ENCODE results near the gene SERTAD2.

SERTAD2 gene

GRCh38 chr2:64655873-64656272 is 2.2 kb upstream of the SERTAD2 start:
- TF ChIP-seq CTCF (IDR thresholded peaks at IDR 0.05; ENCODE audit: insufficient read depth, low read depth, low read length, missing control alignments), result no peak
- no peak for DNase-seq (ENCODE audit: low read depth)
- no peak overlapping the region for H3K4me3 ChIP-seq (ENCODE audit: low read depth, low read length)

DNA sequence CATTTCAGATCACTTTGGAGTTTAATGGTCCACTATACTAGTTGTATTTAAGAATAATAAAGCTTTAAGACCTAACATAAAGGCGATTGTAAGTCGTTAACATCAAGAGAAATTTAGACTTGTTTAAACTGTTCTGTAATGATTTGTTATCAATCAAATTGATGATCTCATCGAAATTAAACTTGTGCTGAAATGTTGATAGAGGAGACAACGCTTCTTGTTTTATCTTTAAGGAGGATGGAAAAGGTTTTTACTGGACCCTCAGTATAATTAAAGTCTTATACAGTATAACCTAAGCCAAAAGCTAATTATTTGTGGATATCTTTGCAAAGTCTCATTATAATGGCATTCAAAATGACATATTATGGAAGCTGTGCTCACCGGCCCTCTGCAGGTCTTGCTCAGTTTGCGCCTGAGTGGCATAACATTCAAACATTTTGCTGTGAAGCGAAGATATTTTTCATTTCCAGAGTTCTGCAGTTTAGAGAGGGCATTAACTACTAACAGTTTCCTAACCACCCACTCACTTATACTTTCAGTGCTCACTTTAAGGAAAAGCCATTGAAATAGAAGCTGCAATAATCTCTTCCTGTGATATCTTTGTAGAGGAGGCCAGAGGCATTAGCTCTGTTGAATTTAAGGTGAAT is 1.4 kb upstream of the SERTAD2 start:
- peak; percentile 43 for DNase-seq (ENCODE audit: low read depth)
- H3K4me3 ChIP-seq (ENCODE audit: low read depth, low read length), result peak overlapping the region; percentile 76
- no peak for TF ChIP-seq CTCF (IDR thresholded peaks at IDR 0.05; ENCODE audit: insufficient read depth, low read depth, low read length, missing control alignments)

GRCh38 chr2:64654063-64654811 is 524 bp upstream of the SERTAD2 start:
- peak; percentile 82 for DNase-seq (ENCODE audit: low read depth)
- peak overlapping the region; percentile 76 for H3K4me3 ChIP-seq (ENCODE audit: low read depth, low read length)
- TF ChIP-seq CTCF (IDR thresholded peaks at IDR 0.05; ENCODE audit: insufficient read depth, low read depth, low read length, missing control alignments), result peak; percentile 6

- peak; percentile 61 for DNase-seq (ENCODE audit: low read depth)
- TF ChIP-seq CTCF (IDR thresholded peaks at IDR 0.05; ENCODE audit: insufficient read depth, low read depth, low read length, missing control alignments), result no peak
- H3K4me3 ChIP-seq (ENCODE audit: low read depth, low read length), result peak overlapping the region; percentile 62
Observed at GRCh38 chr2:64652231-64653108, 1.2 kb downstream of the SERTAD2 start.

- DNase-seq (ENCODE audit: low read depth), result no peak
- H3K4me3 ChIP-seq (ENCODE audit: low read depth, low read length), result peak overlapping the region; percentile 62
- TF ChIP-seq CTCF (IDR thresholded peaks at IDR 0.05; ENCODE audit: insufficient read depth, low read depth, low read length, missing control alignments), result no peak
Observed at GRCh38 chr2:64651590-64651989, 2.1 kb downstream of the SERTAD2 start.

DNA sequence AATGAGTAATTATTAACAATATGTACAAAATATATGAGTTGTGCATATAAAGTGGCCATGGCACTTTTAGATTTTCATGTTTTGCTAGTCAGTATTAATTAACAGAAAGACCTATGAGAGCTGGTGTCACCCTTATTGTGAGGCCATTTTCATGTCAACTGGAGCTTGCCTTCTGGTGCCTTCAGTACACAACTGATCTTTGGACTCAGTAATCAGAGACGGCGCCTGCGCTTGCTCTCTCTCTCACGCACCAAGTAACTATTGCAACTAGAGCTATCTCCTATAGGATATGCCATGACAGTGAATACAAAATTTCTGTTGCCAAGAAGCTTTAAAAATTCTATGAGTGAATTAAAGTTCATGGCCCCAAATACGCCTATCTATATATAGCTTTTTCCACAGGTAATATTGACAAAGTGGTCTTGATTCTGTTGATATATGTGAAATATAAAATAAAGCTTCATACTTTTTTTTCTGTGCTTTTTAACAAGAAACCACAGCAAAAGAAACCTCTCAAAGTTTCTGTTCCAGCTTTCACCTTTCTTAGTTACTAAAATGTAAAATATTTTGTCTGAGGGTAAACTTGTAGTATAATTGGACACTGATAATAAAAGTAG is 2.9 kb downstream of the SERTAD2 start:
- DNase-seq (ENCODE audit: low read depth), result no peak
- no peak overlapping the region for H3K4me3 ChIP-seq (ENCODE audit: low read depth, low read length)
- no peak for TF ChIP-seq CTCF (IDR thresholded peaks at IDR 0.05; ENCODE audit: insufficient read depth, low read depth, low read length, missing control alignments)

Data from GM12865 (cell line).